ENCODE results near the gene SINHCAF.

Gene SINHCAF

GRCh38 chr12:31342286-31342685 is 16.3 kb upstream of the SINHCAF start:
- no peak overlapping the region for H3K27ac ChIP-seq (ENCODE audit: low read depth, low read length)
- H3K4me2 ChIP-seq (ENCODE audit: low read length) = no peak overlapping the region
- H3K4me3 ChIP-seq (ENCODE audit: low read length) = no peak overlapping the region
- no peaks in the 10 kb centered on the region for H3K9me2 ChIP-seq (replicated peaks; ENCODE audit: control insufficient read depth, low read length)
- no peaks in the 10 kb centered on the region for H3K9me3 ChIP-seq (ENCODE audit: control insufficient read depth, insufficient read depth, low read length)
- no peaks in the 10 kb centered on the region for H4K20me1 ChIP-seq (ENCODE audit: control insufficient read depth, insufficient read depth, low read depth, low read length)
- H3K4me1 ChIP-seq (ENCODE audit: control insufficient read depth, low read length) = no peaks in the 10 kb centered on the region
- peaks cover 8% of the 10 kb centered on the region for H3K27me3 ChIP-seq (ENCODE audit: control insufficient read depth, low read length)
- H3K36me3 ChIP-seq (ENCODE audit: control insufficient read depth, low read length) = no peaks in the 10 kb centered on the region
- H3K79me2 ChIP-seq (ENCODE audit: control insufficient read depth, low read length) = no peaks in the 10 kb centered on the region
- no peaks in the 10 kb centered on the region for H3F3A ChIP-seq (ENCODE audit: control insufficient read depth, insufficient read depth)
- TF ChIP-seq CTCF (IDR thresholded peaks at IDR 0.05; ENCODE audit: low read depth, low read length, poor library complexity, severe bottlenecking) (no peak), EZH2phosphoT487 (IDR thresholded peaks at IDR 0.05; ENCODE audit: borderline replicate concordance, low read length) (no peak)

- Histone ChIP-seq H3K27ac (ENCODE audit: low read depth, low read length) (no peak overlapping the region), H3K9me2 (replicated peaks; ENCODE audit: control insufficient read depth, low read length) (no peaks in the 10 kb centered on the region), H3K36me3 (ENCODE audit: control insufficient read depth, low read length) (no peaks in the 10 kb centered on the region), H3K9me3 (ENCODE audit: control insufficient read depth, insufficient read depth, low read length) (no peaks in the 10 kb centered on the region), H3K27me3 (ENCODE audit: control insufficient read depth, low read length) (no peaks in the 10 kb centered on the region), H3K4me1 (ENCODE audit: control insufficient read depth, low read length) (no peaks in the 10 kb centered on the region), H3K79me2 (ENCODE audit: control insufficient read depth, low read length) (no peaks in the 10 kb centered on the region), H3K4me3 (ENCODE audit: low read length) (no peak overlapping the region), H4K20me1 (ENCODE audit: control insufficient read depth, insufficient read depth, low read depth, low read length) (no peaks in the 10 kb centered on the region), H3K4me2 (ENCODE audit: low read length) (no peak overlapping the region), H3F3A (ENCODE audit: control insufficient read depth, insufficient read depth) (no peaks in the 10 kb centered on the region)
- TF ChIP-seq CTCF (IDR thresholded peaks at IDR 0.05; ENCODE audit: low read depth, low read length, poor library complexity, severe bottlenecking) (no peak), EZH2phosphoT487 (IDR thresholded peaks at IDR 0.05; ENCODE audit: borderline replicate concordance, low read length) (no peak)
Observed at GRCh38 chr12:31339831-31340622, 14.1 kb upstream of the SINHCAF start.

GRCh38 chr12:31337952-31338351 is 12.0 kb upstream of the SINHCAF start:
- Histone ChIP-seq H3K4me3 (ENCODE audit: low read length) (no peak overlapping the region), H3K4me1 (ENCODE audit: control insufficient read depth, low read length) (no peaks in the 10 kb centered on the region), H3K9me2 (replicated peaks; ENCODE audit: control insufficient read depth, low read length) (no peaks in the 10 kb centered on the region), H4K20me1 (ENCODE audit: control insufficient read depth, insufficient read depth, low read depth, low read length) (no peaks in the 10 kb centered on the region), H3K4me2 (ENCODE audit: low read length) (no peak overlapping the region), H3K36me3 (ENCODE audit: control insufficient read depth, low read length) (no peaks in the 10 kb centered on the region), H3K79me2 (ENCODE audit: control insufficient read depth, low read length) (no peaks in the 10 kb centered on the region), H3F3A (ENCODE audit: control insufficient read depth, insufficient read depth) (no peaks in the 10 kb centered on the region), H3K27ac (ENCODE audit: low read depth, low read length) (no peak overlapping the region), H3K9me3 (ENCODE audit: control insufficient read depth, insufficient read depth, low read length) (no peaks in the 10 kb centered on the region), H3K27me3 (ENCODE audit: control insufficient read depth, low read length) (no peaks in the 10 kb centered on the region)
- TF ChIP-seq EZH2phosphoT487 (IDR thresholded peaks at IDR 0.05; ENCODE audit: borderline replicate concordance, low read length) (no peak), CTCF (IDR thresholded peaks at IDR 0.05; ENCODE audit: low read depth, low read length, poor library complexity, severe bottlenecking) (no peak)
